IMR-90 (cell line): ENCODE data around the gene GADD45A. TPM values are rescaled to one million over a fixed set of nuclear protein-coding genes. Genes with fewer than 3 reads are reported as not detected.

Experiments used
- ATAC-seq: fragments of 200-7000 bp; cut with Tn5 transposase; 2 replicates; pipeline ENCODE4 v1.9.1; 2020; ENCODE audit warnings: low read depth, mild to moderate bottlenecking, moderate library complexity
- BruUV-seq: library from RNA; stranded (reverse); fragments of 400-500 nt; replicated peaks from 2 replicates; lab custom pipeline; 2021; lab: Mats Ljungman, UMichigan
- CTCF ChIA-PET: fragments of 300-600 bp; formaldehyde crosslinking; extraction: SDS; loops from one replicate; lab custom pipeline; 2021; ENCODE audit warnings: antibody characterized with exemption; lab: Yijun Ruan, JAX
- POLR2A ChIA-PET: fragments of 300-600 bp; sonication (Branson Sonifier 250); formaldehyde crosslinking; loops from one replicate; lab custom pipeline; 2022; ENCODE audit warnings: antibody characterized with exemption; ENCODE audit not compliant: unreplicated experiment; lab: Charles Lee
- DNase-seq: peaks from one replicate; pipeline ENCODE4 v3.0.0; 2013
- H2AFZ ChIP-seq: replicated peaks from 2 replicates; pipeline ENCODE3; 2013; ENCODE audit warnings: low read length, mild to moderate bottlenecking; ENCODE audit not compliant: poor library complexity
- H2AK5ac ChIP-seq: 2 replicates; pipeline ENCODE4 v1.6.1; 2013; ENCODE audit warnings: low read depth, low read length, inconsistent platforms
- H2AK9ac ChIP-seq: replicated peaks from 2 replicates; pipeline ENCODE3; 2013; ENCODE audit warnings: mild to moderate bottlenecking, low read depth, low read length, moderate library complexity; ENCODE audit not compliant: poor library complexity
- H2BK120ac ChIP-seq: 2 replicates; pipeline ENCODE4 v1.6.1; 2013; ENCODE audit warnings: low read depth, low read length, inconsistent platforms
- H2BK15ac ChIP-seq: 3 replicates; pipeline ENCODE4 v1.6.1; 2013; ENCODE audit warnings: low read depth, low read length, inconsistent platforms
- H2BK20ac ChIP-seq: 2 replicates; pipeline ENCODE4 v1.6.1; 2013; ENCODE audit warnings: low read depth, mild to moderate bottlenecking, inconsistent platforms, low read length, moderate library complexity
- H2BK5ac ChIP-seq: 2 replicates; pipeline ENCODE4 v1.6.1; 2013; ENCODE audit warnings: mild to moderate bottlenecking, low read depth, low read length, inconsistent platforms; ENCODE audit not compliant: poor library complexity, severe bottlenecking
- H3K14ac ChIP-seq: replicated peaks from 2 replicates; pipeline ENCODE4 v1.6.1; 2013; ENCODE audit warnings: low read depth, low read length, inconsistent platforms
- H3K18ac ChIP-seq: 2 replicates; pipeline ENCODE4 v1.6.1; 2013; ENCODE audit warnings: low read depth, low read length, control low read depth
- H3K23ac ChIP-seq: 2 replicates; pipeline ENCODE4 v1.6.1; 2013; ENCODE audit warnings: low read depth, low read length, inconsistent platforms
- H3K27ac ChIP-seq: 2 replicates; pipeline ENCODE4 v1.5.1; 2013; ENCODE audit warnings: mild to moderate bottlenecking, control low read depth, low read length; ENCODE audit not compliant: insufficient read depth
- H3K27me3 ChIP-seq: 2 replicates; pipeline ENCODE4 v1.6.1; 2013; ENCODE audit warnings: low read length; ENCODE audit not compliant: control insufficient read depth, insufficient read depth
- H3K36me3 ChIP-seq: 2 replicates; pipeline ENCODE4 v1.6.1; 2013; ENCODE audit warnings: low read length, mixed read lengths; ENCODE audit not compliant: control insufficient read depth, insufficient read depth
- H3K4ac ChIP-seq: 2 replicates; pipeline ENCODE4 v1.6.1; 2013; ENCODE audit warnings: low read depth, low read length, inconsistent platforms
- H3K4me1 ChIP-seq: 2 replicates; pipeline ENCODE4 v1.6.1; 2013; ENCODE audit warnings: low read length, mixed read lengths; ENCODE audit not compliant: control insufficient read depth, insufficient read depth
- H3K4me2 ChIP-seq: 2 replicates; pipeline ENCODE4 v1.6.1; 2013; ENCODE audit warnings: low read depth, mild to moderate bottlenecking, control low read depth, low read length, moderate library complexity
- H3K4me3 ChIP-seq: 2 replicates; pipeline ENCODE4 v1.5.1; 2013; ENCODE audit warnings: low read depth, mild to moderate bottlenecking, control low read depth, low read length, moderate library complexity; ENCODE audit not compliant: insufficient read depth
- H3K56ac ChIP-seq: 2 replicates; pipeline ENCODE4 v1.6.1; 2013; ENCODE audit warnings: low read length, inconsistent platforms; ENCODE audit not compliant: insufficient read depth; ENCODE audit errors: extremely low read depth
- H3K79me1 ChIP-seq, 2 experiments: 2 replicates each; pipeline ENCODE4 v1.6.1; 2013; ENCODE audit warnings: low read length in 2 of 2, inconsistent platforms in 1 of 2, low read depth in 1 of 2
- H3K9ac ChIP-seq: 2 replicates; pipeline ENCODE4 v1.6.1; 2013; ENCODE audit warnings: low read depth, low read length, control low read depth
- H3K9me1 ChIP-seq: 2 replicates; pipeline ENCODE4 v1.6.1; 2013; ENCODE audit warnings: low read length, inconsistent platforms; ENCODE audit not compliant: insufficient read depth
- H3K9me3 ChIP-seq: 2 replicates; pipeline ENCODE4 v1.6.1; 2013; ENCODE audit warnings: low read length; ENCODE audit not compliant: control insufficient read depth, insufficient read depth
- H4K20me1 ChIP-seq: 2 replicates; pipeline ENCODE4 v1.6.1; 2013; ENCODE audit warnings: low read length, inconsistent platforms; ENCODE audit not compliant: insufficient read depth
- H4K5ac ChIP-seq: 2 replicates; pipeline ENCODE4 v1.6.1; 2013; ENCODE audit warnings: mild to moderate bottlenecking, low read depth, low read length, control low read depth
- H4K8ac ChIP-seq, 2 experiments: 2 replicates each; pipeline ENCODE4 v1.6.1; 2013; ENCODE audit warnings: low read depth in 2 of 2, low read length in 2 of 2, control low read depth in 1 of 2, inconsistent platforms in 1 of 2
- H4K91ac ChIP-seq: 2 replicates; pipeline ENCODE4 v1.6.1; 2013; ENCODE audit warnings: low read depth, low read length, inconsistent platforms; ENCODE audit not compliant: insufficient read depth
- CHD1 ChIP-seq: IDR thresholded peaks from 2 replicates; pipeline ENCODE4 v1.6.1; 2012; ENCODE audit warnings: low read depth, low read length, improper control_type of control experiment
- FOS ChIP-seq: fragments of 150-350 bp; IDR thresholded peaks from 2 replicates; pipeline ENCODE4 v1.6.1; 2016; ENCODE audit warnings: low read depth, low read length
- MAFK ChIP-seq: IDR thresholded peaks from 2 replicates; pipeline ENCODE4 v1.6.1; 2012; ENCODE audit warnings: low read depth, low read length, improper control_type of control experiment
- MAZ ChIP-seq: IDR thresholded peaks from 2 replicates; pipeline ENCODE4 v1.6.1; 2012; ENCODE audit warnings: low read depth, mild to moderate bottlenecking, low read length, improper control_type of control experiment, moderate library complexity, borderline replicate concordance
- NFE2L2 ChIP-seq: fragments of 150-350 bp; IDR thresholded peaks from 2 replicates; pipeline ENCODE4 v1.6.1; 2016; ENCODE audit warnings: low read depth, mild to moderate bottlenecking, low read length
- POLR2A ChIP-seq: IDR thresholded peaks from 2 replicates; pipeline ENCODE4 v1.6.1; 2012; ENCODE audit warnings: mild to moderate bottlenecking, low read depth, low read length
- RAD21 ChIP-seq: IDR thresholded peaks from 2 replicates; pipeline ENCODE4 v1.6.1; 2012; ENCODE audit warnings: low read length, improper control_type of control experiment
- RCOR1 ChIP-seq: IDR thresholded peaks from 2 replicates; pipeline ENCODE4 v1.6.1; 2012; ENCODE audit warnings: mild to moderate bottlenecking, low read length, improper control_type of control experiment; ENCODE audit not compliant: insufficient replicate concordance
- RFX5 ChIP-seq: IDR thresholded peaks from 2 replicates; pipeline ENCODE4 v1.8.0; 2012; ENCODE audit warnings: low read depth, mild to moderate bottlenecking, low read length, moderate library complexity
- SMC3 ChIP-seq: fragments of 150-350 bp; IDR thresholded peaks from 2 replicates; pipeline ENCODE4 v1.6.1; 2016; ENCODE audit warnings: low read depth, mild to moderate bottlenecking, antibody characterized with exemption, low read length, moderate library complexity
- WGBS, 2 experiments: methylation state at CpG; one replicate each; pipeline versions ENCODE4 v1.1.5 to v1.1.7; 2013; ENCODE audit warnings: missing lambda C conversion rate in 2 of 2; ENCODE audit not compliant: insufficient read length in 1 of 2; ENCODE audit errors: extremely low coverage in 2 of 2; 5-methylcytosine and 5-hydroxymethylcytosine counted together
- dilution Hi-C: fragments of 300-500 bp; cut with HindIII; formaldehyde crosslinking; loops from one replicate; pipeline ENCODE4 v1.14.3; 2018; ENCODE audit warnings: low sequenced_read_pairs; ENCODE audit not compliant: unreplicated experiment
- in situ Hi-C: fragments of 300-500 bp; cut with MboI; formaldehyde crosslinking; loops from 3 replicates; pipeline ENCODE4 v1.14.3; 2019; ENCODE audit warnings: low sequenced_read_pairs, inconsistent platforms, mixed read lengths
- intact Hi-C: fragments of 100-400 bp; cut with micrococcal nuclease; formaldehyde crosslinking; loops from 2 replicates; pipeline ENCODE4 v1.10.0; 2022
- polyA plus RNA-seq, 3 experiments: library from polyadenylated mRNA; depleted of rRNA; stranded (reverse); fragments of >200 nt; gene quantifications; 2 replicates each; pipeline ENCODE4 v1.2.3, GENCODE V29; 2012; ENCODE audit warnings: low replicate concordance in 1 of 3
- total RNA-seq: library from RNA; depleted of rRNA; stranded (reverse); fragments of >200 nt; gene quantifications from 2 replicates; pipeline ENCODE4 v1.2.3, GENCODE V29; 2012

GADD45A gene
- total and polyA plus RNA-seq, 2 of the 4 experiments (the other 2 are of a cell fraction) = 10.9 to 114 TPM

DNA sequence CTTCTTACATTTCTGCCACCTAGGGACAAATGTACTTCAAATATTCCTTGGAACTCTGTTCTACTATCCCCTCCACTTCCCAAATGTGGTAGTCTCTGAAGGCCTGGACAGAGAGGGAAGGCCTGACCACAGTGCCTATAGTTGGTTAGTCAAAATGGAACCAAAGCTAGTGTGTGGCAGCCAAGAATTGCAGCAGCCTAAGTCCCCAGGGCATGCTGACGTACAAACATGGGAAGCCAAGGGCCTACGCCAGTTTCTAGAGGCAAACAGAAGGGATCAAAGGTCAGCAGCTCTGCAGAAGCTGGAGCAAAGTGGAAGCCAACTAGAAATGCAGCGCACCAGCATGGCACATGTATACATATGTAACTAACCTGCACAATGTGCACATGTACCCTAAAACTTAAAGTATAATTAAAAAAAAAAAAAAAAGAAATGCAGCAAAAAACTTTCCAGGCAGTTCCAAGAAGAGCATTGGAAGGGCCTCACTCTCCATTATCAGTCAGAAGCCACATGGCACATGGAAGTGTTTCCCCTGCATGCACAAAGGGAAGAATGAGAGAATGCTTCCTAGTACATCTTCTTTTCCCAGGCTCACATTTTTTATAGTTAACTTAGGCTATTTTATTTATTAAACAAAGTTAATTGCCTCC lies 39.4 kb upstream of the GADD45A start:
- H3K4me1 ChIP-seq = peaks cover 18% of the 10 kb centered on the region
- no peak overlapping the region for H3K4me3 ChIP-seq
- no peak overlapping the region for H4K5ac ChIP-seq
- H2BK120ac ChIP-seq = no peak overlapping the region
- no peaks in the 10 kb centered on the region for H3K27me3 ChIP-seq
- no peak overlapping the region for H2AFZ ChIP-seq
- in situ Hi-C loops (no loop called here), dilution Hi-C loops (no loop called here), intact Hi-C loops (no loop called here)
- no peak overlapping the region for H3K56ac ChIP-seq
- H3K4ac ChIP-seq = no peak overlapping the region
- no peak overlapping the region for H2BK5ac ChIP-seq
- no peak overlapping the region for H3K14ac ChIP-seq
- no peak overlapping the region for H3K9ac ChIP-seq
- H4K20me1 ChIP-seq = no peaks in the 10 kb centered on the region
- H2BK15ac ChIP-seq = peak overlapping the region; percentile 14; the same call in 1 of the 3 replicates
- H3K27ac ChIP-seq = no peak overlapping the region
- no peak overlapping the region for H2AK9ac ChIP-seq
- ATAC-seq (no peak), DNase-seq (no peak)
- H3K18ac ChIP-seq = no peak overlapping the region
- H3K9me1 ChIP-seq = peaks cover 5% of the 10 kb centered on the region; the same call in 1 of the 2 replicates
- no peak overlapping the region for H4K8ac ChIP-seq
- H2BK20ac ChIP-seq = no peak overlapping the region
- H4K91ac ChIP-seq = no peak overlapping the region
- TF ChIP-seq CHD1 (no peak), MAZ (no peak), SMC3 (no peak), RFX5 (no peak), RAD21 (no peak), MAFK (no peak), NFE2L2 (no peak), POLR2A (no peak), RCOR1 (no peak), FOS (no peak)
- POLR2A ChIA-PET = no interaction called here
- H3K4me2 ChIP-seq = no peak overlapping the region
- CTCF ChIA-PET = no interaction called here
- H3K36me3 ChIP-seq = no peaks in the 10 kb centered on the region
- 40% methylated on average over 1 of the region's 3 CpGs; no CpG with 5 or more reads in 1 of the 2 experiments for WGBS, 2 experiments
- H3K23ac ChIP-seq = no peak overlapping the region
- no peaks in the 10 kb centered on the region for H3K9me3 ChIP-seq
- no TSS peak for BruUV-seq
- no peaks in the 10 kb centered on the region for H3K79me1 ChIP-seq
- no peak overlapping the region; the same call in 1 of the 2 replicates for H2AK5ac ChIP-seq
